SK-MEL-5 (cell line): ENCODE results near the gene IGSF6. TPM values are rescaled to one million over a fixed set of nuclear protein-coding genes. Genes with fewer than 3 reads are reported as not detected.
"Not testable (repeated sequence)": the region's sequence is repeated elsewhere in the genome, so short reads cannot be mapped to it uniquely, and the experiment has no call there.

Experiments used
- DNase-seq: peaks from one replicate; pipeline ENCODE4 v3.0.0-alpha.2; 2016; ENCODE audit warnings: low read depth, low spot score
- in situ Hi-C: cut with HindIII; loops from 2 replicates; pipeline ENCODE4 v1.10.0; 2016; ENCODE audit warnings: low sequenced_read_pairs, high pct_unique_total_duplicates, low pct_unique_long_range_greater_than_20kb
- total RNA-seq: library from RNA; depleted of rRNA; stranded (reverse); fragments of >200 nt; shearing (Covaris generic); gene quantifications from 2 replicates; pipeline ENCODE4 v1.2.3, GENCODE V29; 2014

IGSF6 gene
- total RNA-seq, 1 experiment from 2014 or later = not detected

GRCh38 chr16:21656795-21657768 lies 4.7 kb upstream of the IGSF6 start:
- peak; percentile 76 for DNase-seq
- in situ Hi-C loops = no loop called here

DNA sequence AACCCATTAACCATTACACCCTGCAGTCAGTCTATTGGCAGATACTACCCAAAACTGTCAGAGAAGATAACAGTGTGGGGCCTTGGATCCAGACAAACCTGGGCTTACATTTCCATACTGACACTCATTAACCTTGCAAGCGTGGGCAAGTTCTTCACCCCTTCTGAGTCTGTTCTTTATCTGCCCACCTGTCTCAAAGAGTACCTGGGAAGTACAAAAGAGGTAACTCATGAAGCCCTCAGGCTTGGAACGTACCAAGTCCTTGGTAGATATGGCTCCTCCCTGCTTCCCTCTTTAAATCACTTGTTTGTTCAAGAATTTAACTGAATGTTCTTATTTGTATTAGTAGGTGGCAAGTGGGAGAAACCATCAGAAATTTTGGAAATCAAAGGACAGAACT lies 2.5 kb upstream of the IGSF6 start:
- no peak for DNase-seq
- in situ Hi-C loops = no loop called here

DNA sequence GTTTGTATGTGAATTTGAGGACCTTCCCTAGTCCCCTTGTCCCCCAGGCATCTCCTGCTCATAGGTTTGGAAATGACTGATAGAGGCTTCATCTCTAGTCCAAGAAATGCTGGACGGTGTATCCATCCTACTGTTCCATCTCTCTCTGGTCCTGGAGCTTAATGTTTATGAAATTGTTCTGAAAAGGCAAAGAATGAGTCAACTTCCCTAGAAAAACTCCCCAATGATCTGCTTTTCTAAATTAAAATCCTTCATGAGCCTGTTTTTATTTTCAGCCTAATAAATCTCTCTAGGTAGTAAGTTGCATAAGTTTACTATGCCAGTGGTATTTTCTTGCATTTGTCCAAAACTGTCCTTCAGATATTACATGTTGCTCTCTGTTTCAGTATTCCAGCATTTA lies 2.1 kb upstream of the IGSF6 start:
- DNase-seq = no peak
- in situ Hi-C loops = no loop called here

- no peak for DNase-seq
- in situ Hi-C loops = no loop called here
Measured at GRCh38 chr16:21653571-21653970, 1.2 kb upstream of the IGSF6 start.

DNA sequence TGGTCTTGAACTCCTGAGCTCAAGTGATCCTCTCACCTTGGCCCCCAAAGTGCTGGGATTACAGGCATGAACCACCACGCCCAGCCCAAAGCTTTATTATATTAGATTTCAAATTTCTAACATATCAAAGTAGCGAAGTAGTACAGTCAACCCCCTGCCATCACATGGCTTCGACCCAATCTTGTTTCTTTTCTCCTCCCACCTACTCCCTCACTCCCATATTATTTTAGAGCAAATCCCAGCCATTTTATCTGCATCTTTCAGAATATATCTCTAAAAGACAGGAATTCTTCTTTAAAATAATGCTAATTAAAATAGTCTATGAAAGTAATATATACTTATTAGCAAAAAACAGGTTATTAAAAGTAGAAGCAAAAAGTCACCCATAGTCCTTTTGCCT lies 893 bp downstream of the IGSF6 start:
- in situ Hi-C loops = no loop called here
- no peak for DNase-seq

- DNase-seq = no peak
- in situ Hi-C loops = no loop called here
Measured at GRCh38 chr16:21650521-21650920, 1.9 kb downstream of the IGSF6 start.

DNA sequence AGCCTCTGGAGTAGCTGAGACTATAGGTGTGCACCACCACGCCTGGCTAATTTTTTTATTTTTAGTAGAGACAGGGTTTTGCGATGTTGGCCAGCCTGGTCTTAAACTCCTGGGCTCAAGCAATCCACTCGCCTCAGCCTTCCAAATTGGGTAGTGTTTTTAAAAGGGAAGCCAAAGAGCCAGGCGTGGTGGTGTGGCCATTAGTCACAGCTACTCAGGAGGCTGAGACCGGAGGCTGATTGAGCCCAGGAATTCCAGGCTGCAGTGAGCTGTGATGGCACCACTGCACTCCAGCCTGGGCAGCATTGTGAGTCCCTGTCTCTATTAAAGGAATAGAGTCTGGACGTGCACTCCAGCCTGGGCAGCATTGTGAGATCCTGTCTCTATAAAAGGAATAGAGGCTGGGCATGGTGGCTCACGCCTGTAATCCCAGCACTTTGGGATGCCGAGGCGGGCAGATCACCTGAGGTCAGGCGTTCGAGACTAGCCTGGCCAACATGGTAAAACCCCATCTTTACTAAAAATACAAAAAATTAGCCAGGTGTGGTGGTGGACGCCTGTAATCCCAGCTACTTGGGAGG lies 2.5 kb downstream of the IGSF6 start:
- in situ Hi-C loops, DNase-seq: not testable (repeated sequence)

GRCh38 chr16:21647562-21648164 lies 4.7 kb downstream of the IGSF6 start:
- DNase-seq = no peak
- in situ Hi-C loops = no loop called here

- in situ Hi-C loops = no loop called here
- DNase-seq = no peak
Measured at GRCh38 chr16:21646721-21647561, 5.5 kb downstream of the IGSF6 start.

DNA sequence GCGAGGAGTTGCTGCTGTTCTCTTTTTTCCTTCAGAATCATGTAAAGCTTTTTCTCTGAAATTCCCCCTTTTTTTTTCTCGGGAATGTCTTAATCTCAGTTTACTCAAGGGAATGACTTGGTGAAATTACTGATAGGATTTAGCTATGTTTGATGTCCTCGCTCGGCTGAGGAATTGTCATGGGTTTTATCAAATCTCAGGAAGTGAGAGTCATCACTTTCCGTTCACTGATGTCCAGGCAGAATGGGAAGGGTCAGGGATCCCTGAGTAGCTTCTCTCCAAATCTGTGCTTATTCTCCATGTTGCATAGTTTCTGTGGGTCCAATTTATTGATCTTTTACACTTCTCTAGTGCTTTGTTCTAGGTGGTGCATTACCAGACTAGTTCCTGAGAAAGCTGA lies 6.3 kb downstream of the IGSF6 start:
- in situ Hi-C loops = no loop called here
- DNase-seq = no peak

- no peak for DNase-seq
- in situ Hi-C loops = no loop called here
Measured at GRCh38 chr16:21645261-21645721, 7.1 kb downstream of the IGSF6 start.

DNA sequence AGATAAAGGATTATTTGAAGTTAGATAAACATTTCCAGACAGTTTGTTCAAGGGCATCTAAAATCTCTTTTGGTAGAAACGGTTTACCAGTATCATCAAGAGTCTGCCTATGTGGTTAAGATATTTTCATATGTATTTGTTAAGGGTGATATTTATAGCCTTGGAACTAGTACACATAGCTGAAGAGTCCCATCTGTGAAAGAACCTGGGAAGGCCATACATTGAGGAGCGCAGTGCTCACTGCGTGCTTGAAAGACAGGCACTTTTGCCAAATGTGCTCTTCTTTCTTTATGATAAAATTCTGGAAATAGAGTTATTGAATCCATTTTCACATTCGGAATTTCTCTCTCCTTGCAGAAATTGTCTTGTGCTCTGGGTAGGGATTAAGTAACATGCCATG lies 7.7 kb downstream of the IGSF6 start:
- in situ Hi-C loops = no loop called here

DNA sequence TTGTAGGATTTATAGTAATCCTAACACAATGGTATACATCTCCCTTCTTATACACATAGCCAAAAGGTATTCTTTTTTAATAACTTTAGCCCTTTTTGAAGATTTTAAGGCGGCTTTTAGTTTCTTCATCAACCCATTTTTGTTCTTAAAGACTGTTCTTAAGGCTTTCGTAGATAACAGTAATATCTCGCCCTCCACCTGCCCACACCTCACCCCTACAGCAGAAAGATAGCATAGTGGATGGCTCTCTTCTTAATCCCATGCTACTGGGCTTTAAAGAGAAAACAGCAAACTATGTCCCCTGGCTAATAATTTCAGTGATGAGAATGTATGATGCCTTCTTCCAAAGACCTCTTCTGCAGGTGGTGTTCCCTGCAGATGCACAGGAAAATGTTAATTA lies 8.6 kb downstream of the IGSF6 start:
- in situ Hi-C loops = no loop called here
- DNase-seq = no peak

More for the DNA sequence above, 7.7 kb downstream of the IGSF6 start:
- no peak for DNase-seq

DNA sequence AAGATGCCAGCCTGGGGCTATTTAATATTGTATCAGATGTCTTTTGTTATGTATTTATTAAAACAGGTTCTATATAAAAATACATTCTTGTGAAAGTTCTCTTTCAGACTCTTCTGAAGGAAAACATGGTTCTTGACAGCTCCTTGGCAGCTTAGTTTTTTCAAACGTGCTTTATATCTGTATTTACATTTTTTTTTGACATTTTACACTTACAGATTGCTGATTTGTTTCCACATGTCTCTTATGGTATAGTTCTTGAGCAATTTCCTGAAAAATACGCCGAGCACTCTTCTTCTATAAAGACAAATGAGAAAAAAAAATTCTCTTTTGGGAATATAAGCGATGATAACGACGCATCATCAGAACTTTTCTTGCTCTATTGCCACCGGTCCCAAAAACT lies 9.5 kb downstream of the IGSF6 start:
- DNase-seq = no peak
- in situ Hi-C loops = no loop called here

GRCh38 chr16:21641916-21642315 lies 10.5 kb downstream of the IGSF6 start:
- in situ Hi-C loops = no loop called here
- DNase-seq = no peak

GRCh38 chr16:21639493-21639892 lies 12.9 kb downstream of the IGSF6 start:
- in situ Hi-C loops = no loop called here
- no peak for DNase-seq

DNA sequence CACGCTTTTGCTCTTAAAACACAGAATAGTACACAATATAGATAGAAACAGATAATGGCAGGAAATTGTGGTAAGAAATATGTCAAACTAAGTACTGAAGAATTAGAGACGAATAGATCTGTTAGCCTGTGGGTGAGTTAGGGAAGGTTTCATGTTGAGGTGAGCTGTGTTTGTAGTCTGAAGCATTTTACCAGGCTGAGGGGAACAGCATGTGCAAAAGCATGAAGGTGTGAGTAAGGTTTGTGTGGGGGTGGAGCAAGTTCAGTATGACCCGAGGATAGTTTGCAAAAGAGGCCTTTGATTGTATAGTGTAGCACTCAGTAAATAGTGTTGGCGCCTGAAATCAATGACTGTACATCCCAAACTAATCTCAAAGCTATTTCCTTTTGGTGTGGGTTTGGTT lies 13.8 kb downstream of the IGSF6 start:
- DNase-seq = peak; percentile 56
- in situ Hi-C loops = no loop called here
